GM12878 (cell line): ENCODE data around the gene NAA20. TPM values are rescaled to one million over a fixed set of nuclear protein-coding genes. Genes with fewer than 3 reads are reported as not detected.

Source experiments
- ATAC-seq: fragments of 200-7000 bp; cut with Tn5 transposase; 3 replicates; pipeline ENCODE4 v1.9.1; 2020; ENCODE audit warnings: mild to moderate bottlenecking, moderate library complexity
- BruUV-seq: library from RNA; stranded (reverse); fragments of 400-500 nt; replicated peaks from 2 replicates; lab custom pipeline; 2021; lab: Mats Ljungman, UMichigan
- CTCF ChIA-PET: fragments of 300-600 bp; sonication (Branson Sonifier 250); formaldehyde crosslinking; extraction: SDS; loops from one replicate; lab custom pipeline; 2021; ENCODE audit warnings: inconsistent platforms; lab: Yijun Ruan, JAX
- POLR2A ChIA-PET: fragments of 350-600 bp; formaldehyde crosslinking; extraction: SDS; loops from one replicate; lab custom pipeline; 2021; ENCODE audit warnings: inconsistent platforms; lab: Charles Lee
- RAD21 ChIA-PET: fragments of 300-600 bp; sonication (Branson Sonifier 250); formaldehyde crosslinking; loops from one replicate; lab custom pipeline; 2023; ENCODE audit warnings: antibody characterized with exemption; ENCODE audit not compliant: unreplicated experiment; lab: Charles Lee
- SMC1A ChIA-PET: fragments of 300-600 bp; sonication (Branson Sonifier 250); formaldehyde crosslinking; loops from one replicate; lab custom pipeline; 2023; ENCODE audit not compliant: unreplicated experiment, uncharacterized antibody; lab: Charles Lee
- DNase-seq: peaks from one replicate; pipeline ENCODE4 v3.0.0-alpha.2; 2011; ENCODE audit warnings: low read depth, low spot score
- FAIRE-seq: peaks from 3 replicates; lab custom pipeline; 2011; peaks lifted over from hg19 to GRCh38; lab: Jason Lieb, UNC
- H2AFZ ChIP-seq: 2 replicates; pipeline ENCODE4 v1.6.0; 2011; ENCODE audit warnings: low read depth, low read length, control low read depth; ENCODE audit not compliant: control insufficient read depth
- H3K27ac ChIP-seq: 2 replicates; pipeline ENCODE4 v1.5.1; 2011; ENCODE audit warnings: control low read depth; ENCODE audit not compliant: control insufficient read depth, insufficient read depth
- H3K27me3 ChIP-seq, 2 experiments: replicated peaks in 1 of 2; 2 replicates each; pipeline versions ENCODE4 v1.6.0 to v1.6.1; 2011; ENCODE audit warnings: low read length in 1 of 2; ENCODE audit not compliant: control insufficient read depth in 2 of 2, insufficient read depth in 2 of 2
- H3K36me3 ChIP-seq, 2 experiments: 2 replicates each; pipeline ENCODE4 v1.5.1; 2011; ENCODE audit warnings: low read length in 1 of 2; ENCODE audit not compliant: control insufficient read depth in 2 of 2, insufficient read depth in 2 of 2
- H3K4me1 ChIP-seq: 2 replicates; pipeline ENCODE4 v1.6.1; 2011; ENCODE audit warnings: mild to moderate bottlenecking, low read length, moderate library complexity, mixed read lengths; ENCODE audit not compliant: control insufficient read depth, insufficient read depth
- H3K4me2 ChIP-seq: 2 replicates; pipeline ENCODE4 v1.6.0; 2011; ENCODE audit warnings: control low read depth; ENCODE audit not compliant: control insufficient read depth, insufficient read depth
- H3K4me3 ChIP-seq: fragments of 200-600 bp; sonication (generic); 2 replicates; pipeline ENCODE4 v1.5.1; 2016
- H3K79me2 ChIP-seq: 2 replicates; pipeline ENCODE4 v1.6.0; 2011; ENCODE audit warnings: low read length; ENCODE audit not compliant: control insufficient read depth, insufficient read depth
- H3K9ac ChIP-seq: 2 replicates; pipeline ENCODE4 v1.8.0; 2011; ENCODE audit warnings: low read length, control low read depth, mixed read lengths; ENCODE audit not compliant: control insufficient read depth, insufficient read depth
- H3K9me3 ChIP-seq: replicated peaks from 3 replicates; pipeline ENCODE4 v1.5.1; 2011; ENCODE audit warnings: mild to moderate bottlenecking, low read length; ENCODE audit not compliant: control insufficient read depth, insufficient read depth
- H4K20me1 ChIP-seq: 2 replicates; pipeline ENCODE4 v1.6.0; 2011; ENCODE audit not compliant: control insufficient read depth, insufficient read depth
- FOXK2 ChIP-seq: fragments of 450-650 bp; IDR thresholded peaks from 2 replicates; pipeline ENCODE4 v1.6.1; 2017; ENCODE audit warnings: mild to moderate bottlenecking, moderate library complexity
- IRF5 ChIP-seq: fragments of 450-650 bp; IDR thresholded peaks from 2 replicates; pipeline ENCODE4 v1.6.1; 2017; ENCODE audit warnings: borderline replicate concordance
- MLLT1 ChIP-seq: fragments of 450-650 bp; IDR thresholded peaks from 2 replicates; pipeline ENCODE4 v1.6.1; 2016; ENCODE audit warnings: mild to moderate bottlenecking
- NBN ChIP-seq: fragments of 450-650 bp; IDR thresholded peaks from 2 replicates; pipeline ENCODE4 v1.6.1; 2016
- NR2C1 ChIP-seq: fragments of 450-650 bp; IDR thresholded peaks from 2 replicates; pipeline ENCODE4 v1.6.1; 2017; ENCODE audit warnings: antibody characterized with exemption, mild to moderate bottlenecking, moderate library complexity
- PML ChIP-seq: IDR thresholded peaks from 2 replicates; pipeline ENCODE4 v1.6.1; 2012; ENCODE audit warnings: low read length, inconsistent platforms
- POU2F2 ChIP-seq: IDR thresholded peaks from 3 replicates; pipeline ENCODE4 v1.6.1; 2011; ENCODE audit warnings: low read depth, mild to moderate bottlenecking, low read length, borderline replicate concordance
- SPI1 ChIP-seq: IDR thresholded peaks from 2 replicates; pipeline ENCODE4 v1.6.1; 2011; ENCODE audit warnings: low read depth, mild to moderate bottlenecking, low read length, moderate library complexity, borderline replicate concordance; ENCODE audit not compliant: insufficient read depth
- SREBF2 ChIP-seq: IDR thresholded peaks from 2 replicates; pipeline ENCODE4 v1.6.1; 2012; ENCODE audit warnings: mild to moderate bottlenecking, low read length
- ZNF622 ChIP-seq: fragments of 450-650 bp; IDR thresholded peaks from 2 replicates; pipeline ENCODE4 v1.6.1; 2017; ENCODE audit warnings: mild to moderate bottlenecking, inconsistent platforms
- ZNF687 ChIP-seq: fragments of 450-650 bp; IDR thresholded peaks from 2 replicates; pipeline ENCODE4 v1.6.1; 2017; ENCODE audit warnings: mild to moderate bottlenecking, moderate library complexity
- ZSCAN29 ChIP-seq: fragments of 450-650 bp; IDR thresholded peaks from 2 replicates; pipeline ENCODE4 v1.6.1; 2017; ENCODE audit warnings: mild to moderate bottlenecking, moderate library complexity
- WGBS: methylation state at CpG from one replicate; pipeline ENCODE4 v1.1.6; 2016; ENCODE audit warnings: low lambda C conversion rate; ENCODE audit not compliant: insufficient replicate concordance, insufficient coverage; ENCODE audit errors: missing lambda C conversion rate; 5-methylcytosine and 5-hydroxymethylcytosine counted together
- in situ Hi-C: fragments of 300-500 bp; cut with MboI; formaldehyde crosslinking; loops from 9 replicates; pipeline ENCODE4 v1.14.3; 2018; ENCODE audit warnings: mixed read lengths
- intact Hi-C: fragments of 100-400 bp; cut with micrococcal nuclease; formaldehyde crosslinking; loops from one replicate; pipeline ENCODE4 v1.14.2; 2022; ENCODE audit not compliant: unreplicated experiment
- polyA plus RNA-seq, 11 experiments: library from polyadenylated mRNA; depleted of rRNA in 4 of 11; unstranded in 6 of 11; stranded (reverse) in 5 of 11; fragments of >200 nt; fragmentation: Nextera tagmentation in 4 of 11; fragmentation: Illumina TruSeq in 1 of 11; extraction: Ambion mirVana in 4 of 11; extraction: Trizol in 1 of 11; gene quantifications; 1 replicate in 1 of 11; 2 replicates in 10 of 11; pipeline versions ENCODE4 v1.2.1 to v1.2.3, GENCODE V29; 2011 to 2016; ENCODE audit warnings: inconsistent platforms in 2 of 11, missing spikeins in 2 of 11, low read depth in 1 of 11
- total RNA-seq, 4 experiments: library from RNA; depleted of rRNA in 3 of 4; stranded (reverse); fragments of >200 nt in 3 of 4; fragmentation: Illumina TruSeq in 1 of 4; extraction: Trizol in 1 of 4; gene quantifications; 2 replicates each; pipeline versions ENCODE4 v1.2.1 to v1.2.3, GENCODE V29; 2013 to 2021

Gene NAA20
- total and polyA plus RNA-seq, 10 of the 15 experiments (the other 5 are each of a cell fraction or from before 2014, with no cell fraction given): 48.3 to 366 (median 89.1) TPM

GRCh38 chr20:20018366-20018765 lies 1.2 kb downstream of the NAA20 start:
- intact Hi-C loops: no loop called here
- no peak for DNase-seq

More at GRCh38 chr20:20018366-20018765, 1.2 kb downstream of the NAA20 start:
- ChIA-PET SMC1A (interaction anchor here (1.0 to 2.2 kb wide), 3 partner anchors 14 to 325 kb away, joined by 3 to 16 read pairs (median 4); partner anchors contain the start of genes CFAP61 and CRNKL1), CTCF (interaction anchor here (0.8 to 1.9 kb wide), 3 partner anchors 9 to 238 kb away, joined by 3 to 6 read pairs (median 3); no protein-coding TSS in a partner anchor), POLR2A (no interaction called here), RAD21 (no interaction called here)
- Histone ChIP-seq H3K9ac (peak overlapping the region; percentile 88), H3K9me3 (no peaks in the 10 kb centered on the region), H4K20me1 (no peaks in the 10 kb centered on the region; the same call in 1 of the 2 replicates), H3K27ac (no peak overlapping the region; the same call in 1 of the 2 replicates), H3K4me2 (peak overlapping the region; percentile 85), H2AFZ (no peak overlapping the region), H3K4me1 (peaks cover 22% of the 10 kb centered on the region), H3K4me3 (peak overlapping the region; percentile 82), H3K27me3 (no peaks in the 10 kb centered on the region), H3K79me2 (peaks cover 54% of the 10 kb centered on the region), H3K36me3 (peaks cover 0 to 3% of the 10 kb centered on the region in 2 experiments; a peak in 2 of 4 replicates)
- WGBS: 89% methylated on average over 8 of the region's 8 CpGs
- FAIRE-seq (no peak), ATAC-seq (no peak)
- no peak for TF ChIP-seq ZNF687
- TF ChIP-seq ZNF622: no peak
- TF ChIP-seq POU2F2: no peak
- no peak for TF ChIP-seq FOXK2
- TF ChIP-seq SREBF2: no peak
- TF ChIP-seq NR2C1: no peak
- no peak for TF ChIP-seq PML
- TF ChIP-seq SPI1: no peak
- no peak for TF ChIP-seq NBN
- no peak for TF ChIP-seq MLLT1
- TF ChIP-seq IRF5: no peak
- no peak for TF ChIP-seq ZSCAN29
- TSS peak; percentile 80 for BruUV-seq
- in situ Hi-C loops: loop anchor here (25.0 kb wide), 2 partner anchors 1431 to 1506 kb away; partner anchors contain the start of genes DTD1 and SEC23B
